Stimulated activated naive CD8-positive, alpha-beta T cell treated with anti-CD3 and anti-CD28 coated beads, Interleukin-15, amount 100 ng/mL, for 72 hours (primary cell): ENCODE measurements around the gene ECT2.
"Not testable (repeated sequence)": the region's sequence is repeated elsewhere in the genome, so short reads cannot be mapped to it uniquely, and the experiment has no call there.

Source experiments
- ATAC-seq: fragments of 150-1000 bp; cut with Tn5 transposase; 2 replicates; pipeline ENCODE4 v1.10.0; 2021; ENCODE audit warnings: mild to moderate bottlenecking, moderate library complexity
- DNase-seq, 2 donors: peaks; one replicate each; pipeline ENCODE4 v3.0.0; 2021 to 2022
- H3K27ac Mint-ChIP-seq, 2 donors: one replicate each; pipeline ENCODE4 v1.8.0; 2022; ENCODE audit warnings: mild to moderate bottlenecking in 2 of 2, mixed read lengths in 2 of 2, moderate library complexity in 2 of 2
- H3K27me3 Mint-ChIP-seq: one replicate; pipeline ENCODE4 v1.8.0; 2022; ENCODE audit warnings: mixed read lengths
- H3K4me1 Mint-ChIP-seq: one replicate; pipeline ENCODE4 v1.8.0; 2022; ENCODE audit warnings: mild to moderate bottlenecking, mixed read lengths
- H3K4me3 Mint-ChIP-seq, 2 donors: one replicate each; pipeline ENCODE4 v1.8.0; 2022; ENCODE audit warnings: mild to moderate bottlenecking in 2 of 2, mixed read lengths in 2 of 2, moderate library complexity in 1 of 2
- H3K9me3 Mint-ChIP-seq, 2 donors: one replicate each; pipeline ENCODE4 v1.8.0; 2022; ENCODE audit warnings: mixed read lengths in 2 of 2

ECT2 gene

GRCh38 chr3:172750368-172751174, at the start of gene ECT2:
ECT2 (plus strand) TSS chr3:172750726; CDS start chr3:172754531, 3,805 bp downstream.
- ATAC-seq (peak; percentile 99), DNase-seq (peak; percentile 93 to 98)
- Mint-ChIP-seq H3K4me3 (peak within 1 kb of the TSS; percentile 97 to 100), H3K9me3 (no peaks in the 10 kb centered on the region), H3K27me3 (no peaks in the 10 kb centered on the region), H3K27ac (peak within 1 kb of the TSS; percentile 99 to 100), H3K4me1 (peaks cover 26% of the 10 kb centered on the region)

- no peaks in the 10 kb centered on the region for H3K9me3 Mint-ChIP-seq
- DNase-seq (no peak), ATAC-seq (no peak)
- no peak overlapping the region for H3K27ac Mint-ChIP-seq
- H3K27me3 Mint-ChIP-seq: no peaks in the 10 kb centered on the region
- H3K4me1 Mint-ChIP-seq: peaks cover 13% of the 10 kb centered on the region
- no peak overlapping the region for H3K4me3 Mint-ChIP-seq
Measured at GRCh38 chr3:172700936-172701455, 49.5 kb upstream of the ECT2 start.

- no peak for DNase-seq
- Mint-ChIP-seq H3K27me3 (no peaks in the 10 kb centered on the region), H3K4me3 (no peak overlapping the region), H3K4me1 (peaks cover 13% of the 10 kb centered on the region), H3K9me3 (no peaks in the 10 kb centered on the region), H3K27ac (no peak overlapping the region)
- no peak for ATAC-seq
Measured at GRCh38 chr3:172701751-172702150, 48.8 kb upstream of the ECT2 start.

- Mint-ChIP-seq H3K27ac (no peak overlapping the region), H3K27me3 (no peaks in the 10 kb centered on the region)
- ATAC-seq: no peak
Measured at GRCh38 chr3:172702256-172702655, 48.3 kb upstream of the ECT2 start.

GRCh38 chr3:172702731-172703130, 47.8 kb upstream of the ECT2 start:
- peaks cover 13% of the 10 kb centered on the region for H3K4me1 Mint-ChIP-seq
- not testable (repeated sequence) for H3K27me3 Mint-ChIP-seq, H3K27ac Mint-ChIP-seq, ATAC-seq, H3K4me3 Mint-ChIP-seq, H3K9me3 Mint-ChIP-seq, DNase-seq

More at GRCh38 chr3:172702256-172702655, 48.3 kb upstream of the ECT2 start:
- no peak overlapping the region for H3K4me3 Mint-ChIP-seq
- H3K4me1 Mint-ChIP-seq: peaks cover 13% of the 10 kb centered on the region
- DNase-seq: no peak
- H3K9me3 Mint-ChIP-seq: no peaks in the 10 kb centered on the region

- Mint-ChIP-seq H3K4me3 (no peak overlapping the region), H3K4me1 (peaks cover 10% of the 10 kb centered on the region), H3K27ac (no peak overlapping the region), H3K9me3 (no peaks in the 10 kb centered on the region), H3K27me3 (no peaks in the 10 kb centered on the region)
- DNase-seq (no peak), ATAC-seq (no peak)
Measured at GRCh38 chr3:172704001-172704400, 46.5 kb upstream of the ECT2 start.

GRCh38 chr3:172705170-172705569, 45.4 kb upstream of the ECT2 start:
- ATAC-seq (no peak), DNase-seq (no peak)
- H3K27ac Mint-ChIP-seq: no peak overlapping the region
- no peaks in the 10 kb centered on the region for H3K27me3 Mint-ChIP-seq
- no peak overlapping the region for H3K4me3 Mint-ChIP-seq
- no peaks in the 10 kb centered on the region for H3K9me3 Mint-ChIP-seq
- H3K4me1 Mint-ChIP-seq: peaks cover 19% of the 10 kb centered on the region

GRCh38 chr3:172707030-172707429, 43.5 kb upstream of the ECT2 start:
- ATAC-seq (no peak), DNase-seq (no peak)
- H3K9me3 Mint-ChIP-seq: no peaks in the 10 kb centered on the region
- no peaks in the 10 kb centered on the region for H3K27me3 Mint-ChIP-seq
- H3K27ac Mint-ChIP-seq: no peak overlapping the region
- no peak overlapping the region for H3K4me3 Mint-ChIP-seq
- H3K4me1 Mint-ChIP-seq: peaks cover 22% of the 10 kb centered on the region

- no peak overlapping the region for H3K4me3 Mint-ChIP-seq
- no peaks in the 10 kb centered on the region for H3K27me3 Mint-ChIP-seq
- no peak overlapping the region for H3K27ac Mint-ChIP-seq
- H3K9me3 Mint-ChIP-seq: no peaks in the 10 kb centered on the region
- peaks cover 21% of the 10 kb centered on the region for H3K4me1 Mint-ChIP-seq
- no peak for DNase-seq
- ATAC-seq: no peak
Measured at GRCh38 chr3:172707967-172708366, 42.6 kb upstream of the ECT2 start.

GRCh38 chr3:172708921-172709773, 41.4 kb upstream of the ECT2 start:
- ATAC-seq (no peak), DNase-seq (no peak)
- Mint-ChIP-seq H3K27ac (no peak overlapping the region), H3K27me3 (no peaks in the 10 kb centered on the region), H3K9me3 (no peaks in the 10 kb centered on the region), H3K4me1 (peaks cover 21% of the 10 kb centered on the region), H3K4me3 (peak overlapping the region; percentile 91 to 98)

GRCh38 chr3:172709774-172710663, 40.5 kb upstream of the ECT2 start:
- Mint-ChIP-seq H3K27ac (peak overlapping the region; percentile 41 to 57), H3K27me3 (no peaks in the 10 kb centered on the region), H3K9me3 (no peaks in the 10 kb centered on the region), H3K4me3 (peak overlapping the region; percentile 91 to 98), H3K4me1 (peaks cover 21% of the 10 kb centered on the region)
- no peak for DNase-seq
- peak; percentile 4 for ATAC-seq

GRCh38 chr3:172710664-172711453, 39.7 kb upstream of the ECT2 start, which contains the start of gene NCEH1:
NCEH1 (minus strand) TSS chr3:172711067; CDS start chr3:172710984, 83 bp downstream.
- Mint-ChIP-seq H3K9me3 (no peaks in the 10 kb centered on the region), H3K4me1 (peaks cover 21% of the 10 kb centered on the region), H3K27ac (peak within 1 kb of the TSS; percentile 41 to 87), H3K4me3 (peak within 1 kb of the TSS; percentile 91 to 98), H3K27me3 (no peaks in the 10 kb centered on the region)
- DNase-seq (peak; percentile 77 to 87), ATAC-seq (peak; percentile 99)

GRCh38 chr3:172711454-172711795, 39.1 kb upstream of the ECT2 start:
- H3K4me1 Mint-ChIP-seq: peaks cover 21% of the 10 kb centered on the region
- no peaks in the 10 kb centered on the region for H3K9me3 Mint-ChIP-seq
- peak overlapping the region in 1 of 2 donors; percentile 41 for H3K27ac Mint-ChIP-seq
- H3K27me3 Mint-ChIP-seq: no peaks in the 10 kb centered on the region
- peak overlapping the region; percentile 91 to 98 for H3K4me3 Mint-ChIP-seq
- DNase-seq (no peak), ATAC-seq (no peak)

- Mint-ChIP-seq H3K4me3 (no peak overlapping the region), H3K27me3 (no peaks in the 10 kb centered on the region), H3K27ac (no peak overlapping the region), H3K9me3 (no peaks in the 10 kb centered on the region), H3K4me1 (peaks cover 21% of the 10 kb centered on the region)
- DNase-seq (no peak), ATAC-seq (no peak)
Measured at GRCh38 chr3:172713316-172713715, 37.2 kb upstream of the ECT2 start.
